ENCODE measurements around the gene AEBP1. TPM values are rescaled to one million over a fixed set of nuclear protein-coding genes. Genes with fewer than 3 reads are reported as not detected.

Gene AEBP1
- total RNA-seq, 2 experiments from 2014 or later: 35.0 to 64.2 TPM

DNA sequence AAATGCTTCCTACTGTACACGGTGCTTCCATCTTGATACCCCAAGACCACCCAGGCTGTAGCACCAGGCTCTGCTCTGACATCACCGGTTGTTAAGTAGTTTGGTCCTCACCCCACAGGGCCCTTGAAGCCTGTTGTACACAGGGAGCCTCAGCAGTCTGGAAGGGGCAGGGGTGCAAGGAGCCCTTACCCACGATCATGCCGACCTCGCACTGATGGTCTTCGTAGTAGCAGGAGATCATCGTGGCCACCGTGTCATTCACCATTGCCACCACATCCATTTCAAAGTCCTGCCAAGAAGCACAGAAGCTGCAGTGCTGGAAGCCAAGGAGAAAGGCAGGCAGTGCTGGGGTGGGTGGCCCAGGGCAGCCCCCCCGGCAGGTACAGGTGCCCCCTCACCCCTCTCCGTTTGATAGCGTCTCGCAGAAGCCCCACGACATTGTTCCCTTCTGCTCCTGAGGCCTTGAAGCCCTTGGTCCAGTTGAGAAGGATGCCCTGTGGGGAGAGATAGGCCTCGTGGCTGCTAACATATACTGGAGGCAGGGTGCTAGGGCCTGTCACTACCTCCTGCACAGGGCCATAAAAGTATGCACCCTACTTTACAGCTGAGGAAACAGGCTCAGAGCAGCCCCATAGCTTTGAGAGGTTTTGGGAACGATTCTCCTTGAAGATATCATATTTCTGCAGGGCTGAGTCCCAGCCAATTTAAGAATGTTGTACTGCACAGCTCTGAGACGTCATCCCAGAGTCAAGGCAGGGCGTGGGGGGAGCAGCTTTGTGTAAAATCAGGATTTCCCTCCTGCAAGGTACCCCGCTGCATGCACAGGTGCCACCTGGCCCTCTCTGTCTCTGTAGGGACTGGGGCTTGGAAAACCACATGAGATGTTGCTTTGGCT lies 45.7 kb downstream of the AEBP1 start:
- H2AFZ ChIP-seq (ENCODE audit: low read length): no peak overlapping the region
- ChIA-PET CTCF (ENCODE audit: unreplicated experiment) (interaction anchor here (0.6 kb wide), 1 partner anchor 13 kb away, joined by 3 read pairs; no protein-coding TSS in a partner anchor), POLR2A (interaction anchor here (1.0 kb wide), 1 partner anchor 51 kb away, joined by 3 read pairs; no protein-coding TSS in a partner anchor)
- H3K4me1 ChIP-seq (ENCODE audit: insufficient read depth, low read length, poor library complexity, severe bottlenecking): no peaks in the 10 kb centered on the region
- no peaks in the 10 kb centered on the region for H3K9me3 ChIP-seq (ENCODE audit: low read length)
- no TSS peak for BruUV-seq (replicated peaks)
- H3K79me2 ChIP-seq (ENCODE audit: insufficient read depth, low read depth, low read length): no peaks in the 10 kb centered on the region
- no peaks in the 10 kb centered on the region for H4K20me1 ChIP-seq (ENCODE audit: insufficient read depth, low read length)
- H3K9me2 ChIP-seq (ENCODE audit: insufficient read depth, low read length): no peaks in the 10 kb centered on the region
- no peak for DNase-seq (ENCODE audit: low spot score)
- no peak overlapping the region for H3K4me3 ChIP-seq (ENCODE audit: low read depth, low read length, poor library complexity, severe bottlenecking)
- no peaks in the 10 kb centered on the region for H3K36me3 ChIP-seq (ENCODE audit: insufficient read depth, low read length)
- intact Hi-C loops (cut with micrococcal nuclease; ENCODE audit: unreplicated experiment): no loop called here
- TF ChIP-seq EZH2phosphoT487 (IDR thresholded peaks at IDR 0.05; ENCODE audit: borderline replicate concordance, low read depth, low read length): no peak
- TF ChIP-seq, protein P1, sequence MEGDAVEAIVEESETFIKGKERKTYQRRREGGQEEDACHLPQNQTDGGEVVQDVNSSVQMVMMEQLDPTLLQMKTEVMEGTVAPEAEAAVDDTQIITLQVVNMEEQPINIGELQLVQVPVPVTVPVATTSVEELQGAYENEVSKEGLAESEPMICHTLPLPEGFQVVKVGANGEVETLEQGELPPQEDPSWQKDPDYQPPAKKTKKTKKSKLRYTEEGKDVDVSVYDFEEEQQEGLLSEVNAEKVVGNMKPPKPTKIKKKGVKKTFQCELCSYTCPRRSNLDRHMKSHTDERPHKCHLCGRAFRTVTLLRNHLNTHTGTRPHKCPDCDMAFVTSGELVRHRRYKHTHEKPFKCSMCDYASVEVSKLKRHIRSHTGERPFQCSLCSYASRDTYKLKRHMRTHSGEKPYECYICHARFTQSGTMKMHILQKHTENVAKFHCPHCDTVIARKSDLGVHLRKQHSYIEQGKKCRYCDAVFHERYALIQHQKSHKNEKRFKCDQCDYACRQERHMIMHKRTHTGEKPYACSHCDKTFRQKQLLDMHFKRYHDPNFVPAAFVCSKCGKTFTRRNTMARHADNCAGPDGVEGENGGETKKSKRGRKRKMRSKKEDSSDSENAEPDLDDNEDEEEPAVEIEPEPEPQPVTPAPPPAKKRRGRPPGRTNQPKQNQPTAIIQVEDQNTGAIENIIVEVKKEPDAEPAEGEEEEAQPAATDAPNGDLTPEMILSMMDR (conservative IDR thresholded peaks at IDR 0.05; ENCODE audit: low read length): no peak
- H3K27ac ChIP-seq (ENCODE audit: low read depth, low read length, poor library complexity, severe bottlenecking): no peak overlapping the region
- H3K4me2 ChIP-seq (ENCODE audit: low read length): no peak overlapping the region

DNA sequence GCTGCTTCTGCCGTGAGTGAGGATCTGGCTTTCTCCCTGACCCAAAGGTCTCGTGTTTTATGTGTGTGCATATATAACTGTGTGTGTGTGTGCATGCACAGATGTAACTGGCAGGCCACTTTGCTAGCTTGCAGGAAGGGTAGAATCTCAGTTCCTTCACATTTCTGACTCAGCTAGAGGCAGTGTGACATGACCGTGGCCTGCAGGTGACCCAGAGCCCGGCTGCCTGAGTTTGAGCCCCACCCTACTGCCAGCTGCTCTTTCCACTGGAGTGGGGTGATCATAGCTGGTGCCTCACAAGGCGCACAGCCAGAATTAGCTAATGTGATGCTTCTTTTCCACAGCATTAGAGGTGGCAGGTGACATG lies 46.3 kb downstream of the AEBP1 start:
- H3K27ac ChIP-seq (ENCODE audit: low read depth, low read length, poor library complexity, severe bottlenecking): no peak overlapping the region
- POLR2A ChIA-PET: interaction anchor here (1.0 kb wide), 1 partner anchor 52 kb away, joined by 3 read pairs; no protein-coding TSS in a partner anchor
- no peaks in the 10 kb centered on the region for H3K36me3 ChIP-seq (ENCODE audit: insufficient read depth, low read length)
- H3K4me2 ChIP-seq (ENCODE audit: low read length): no peak overlapping the region
- H3K4me1 ChIP-seq (ENCODE audit: insufficient read depth, low read length, poor library complexity, severe bottlenecking): no peaks in the 10 kb centered on the region
- H3K4me3 ChIP-seq (ENCODE audit: low read depth, low read length, poor library complexity, severe bottlenecking): no peak overlapping the region
- H3K79me2 ChIP-seq (ENCODE audit: insufficient read depth, low read depth, low read length): no peaks in the 10 kb centered on the region
- CTCF ChIA-PET (ENCODE audit: unreplicated experiment): interaction anchor here (0.6 kb wide), 1 partner anchor 13 kb away, joined by 3 read pairs; no protein-coding TSS in a partner anchor
- H2AFZ ChIP-seq (ENCODE audit: low read length): no peak overlapping the region
- peak; percentile 6 for DNase-seq (ENCODE audit: low spot score)
- BruUV-seq (replicated peaks): no TSS peak
- no peaks in the 10 kb centered on the region for H4K20me1 ChIP-seq (ENCODE audit: insufficient read depth, low read length)
- H3K9me2 ChIP-seq (ENCODE audit: insufficient read depth, low read length): no peaks in the 10 kb centered on the region
- TF ChIP-seq, protein P1 (conservative IDR thresholded peaks at IDR 0.05; ENCODE audit: low read length): no peak
- no peak for TF ChIP-seq EZH2phosphoT487 (IDR thresholded peaks at IDR 0.05; ENCODE audit: borderline replicate concordance, low read depth, low read length)
- intact Hi-C loops (cut with micrococcal nuclease; ENCODE audit: unreplicated experiment): no loop called here
- H3K9me3 ChIP-seq (ENCODE audit: low read length): no peaks in the 10 kb centered on the region

All from OCI-LY7 (cell line).